BLaER1 (cell line): Measurements from ENCODE around the gene TEDC2.
"Not testable (repeated sequence)": the region's sequence is repeated elsewhere in the genome, so short reads cannot be mapped to it uniquely, and the experiment has no call there.

Experiments used
- H3K27ac ChIP-seq: shearing (Covaris generic); formaldehyde crosslinking; 2 replicates; pipeline ENCODE4 v1.8.1; 2022
- H3K27me3 ChIP-seq: shearing (Covaris generic); formaldehyde crosslinking; 2 replicates; pipeline ENCODE4 v1.8.1; 2022
- H3K36me3 ChIP-seq: shearing (Covaris generic); formaldehyde crosslinking; 2 replicates; pipeline ENCODE4 v1.8.1; 2022
- H3K4me1 ChIP-seq: shearing (Covaris generic); formaldehyde crosslinking; 2 replicates; pipeline ENCODE4 v1.8.1; 2022
- H3K4me2 ChIP-seq: shearing (Covaris generic); formaldehyde crosslinking; 2 replicates; pipeline ENCODE4 v1.8.1; 2022
- H3K4me3 ChIP-seq: shearing (Covaris generic); formaldehyde crosslinking; 2 replicates; pipeline ENCODE4 v1.8.1; 2022
- H3K9ac ChIP-seq: shearing (Covaris generic); formaldehyde crosslinking; 2 replicates; pipeline ENCODE4 v1.8.1; 2022
- H3K9me3 ChIP-seq: shearing (Covaris generic); formaldehyde crosslinking; 2 replicates; pipeline ENCODE4 v1.8.1; 2022
- H4K20me1 ChIP-seq: shearing (Covaris generic); formaldehyde crosslinking; 2 replicates; pipeline ENCODE4 v1.8.1; 2022
- Cebpa-rat ChIP-seq: shearing (Covaris generic); IDR thresholded peaks from 2 replicates; pipeline ENCODE4 v1.8.1; 2022

Gene TEDC2

GRCh38 chr16:2427526-2427925, 32.4 kb upstream of the TEDC2 start:
- Histone ChIP-seq H3K27ac (no peak overlapping the region), H3K4me3 (no peak overlapping the region), H3K9me3 (no peaks in the 10 kb centered on the region), H4K20me1 (peaks cover 29% of the 10 kb centered on the region), H3K27me3 (no peaks in the 10 kb centered on the region), H3K36me3 (peaks cover 17% of the 10 kb centered on the region), H3K9ac (no peak overlapping the region; the same call in 1 of the 2 replicates), H3K4me2 (peak overlapping the region; percentile 97), H3K4me1 (peaks cover 48% of the 10 kb centered on the region)
- TF ChIP-seq Cebpa-rat: no peak

DNA sequence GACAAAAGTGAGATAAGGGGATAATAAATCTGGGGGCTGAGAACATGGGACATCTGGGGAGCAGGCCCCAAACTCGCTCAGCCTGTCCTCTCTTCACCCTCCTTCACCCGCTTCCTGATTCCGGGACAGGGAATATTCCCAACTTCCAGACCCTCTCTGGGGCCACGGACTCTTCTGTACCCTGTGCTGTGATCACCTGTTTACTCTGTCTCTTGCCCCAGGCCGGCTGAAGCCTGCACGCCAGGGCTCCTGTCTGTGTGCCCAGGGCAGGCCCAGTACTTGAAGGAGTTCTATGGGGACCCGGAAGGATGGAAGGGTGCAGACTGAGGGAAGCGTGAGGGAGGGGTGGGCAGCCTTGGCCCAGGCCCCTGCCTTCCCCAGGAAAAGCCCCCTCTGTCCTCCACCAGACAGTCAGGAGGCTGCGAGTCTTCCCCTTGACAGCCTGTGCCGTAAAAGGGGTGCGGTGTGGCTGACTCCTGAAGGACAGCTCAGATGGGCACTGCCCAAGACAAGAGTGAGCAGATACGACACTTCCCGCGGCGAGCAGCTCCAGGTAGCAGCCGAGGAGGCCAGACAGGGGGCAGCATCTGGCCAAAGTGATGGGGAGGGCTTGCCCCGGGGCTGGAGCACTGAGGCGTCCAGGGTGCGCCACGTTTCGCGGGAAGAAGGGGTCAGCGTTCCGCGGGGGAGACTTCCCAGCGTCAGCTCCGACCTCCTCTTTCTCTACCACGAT, 31.7 kb upstream of the TEDC2 start:
- peak overlapping the region; percentile 84 for H3K27ac ChIP-seq
- peaks cover 24% of the 10 kb centered on the region for H3K36me3 ChIP-seq

DNA sequence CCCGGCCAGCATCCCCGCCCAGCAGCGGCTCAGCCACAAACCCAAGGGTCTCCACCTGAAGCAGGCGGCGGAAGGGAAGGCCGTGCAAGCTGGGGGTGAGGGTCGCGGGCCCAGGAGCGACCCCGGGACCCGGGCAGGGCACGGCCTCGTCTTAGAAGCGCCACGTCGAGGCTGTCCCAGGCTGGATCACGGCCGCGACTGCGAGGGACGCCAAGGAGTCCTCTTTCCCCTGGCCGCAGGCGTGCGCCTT, 31.2 kb upstream of the TEDC2 start:
- no peak for TF ChIP-seq Cebpa-rat
- Histone ChIP-seq H3K4me3 (peak overlapping the region; percentile 86), H4K20me1 (peaks cover 38% of the 10 kb centered on the region), H3K27ac (peak overlapping the region; percentile 84), H3K9me3 (no peaks in the 10 kb centered on the region), H3K4me1 (peaks cover 46% of the 10 kb centered on the region), H3K36me3 (peaks cover 29% of the 10 kb centered on the region), H3K27me3 (no peaks in the 10 kb centered on the region), H3K9ac (peak overlapping the region; percentile 83), H3K4me2 (peak overlapping the region; percentile 97)

More for the DNA sequence above, 31.7 kb upstream of the TEDC2 start:
- Histone ChIP-seq H3K9ac (peak overlapping the region; percentile 83), H3K9me3 (no peaks in the 10 kb centered on the region), H4K20me1 (peaks cover 36% of the 10 kb centered on the region), H3K4me3 (peak overlapping the region; percentile 86), H3K27me3 (no peaks in the 10 kb centered on the region), H3K4me1 (peaks cover 48% of the 10 kb centered on the region), H3K4me2 (peak overlapping the region; percentile 97)
- TF ChIP-seq Cebpa-rat: no peak

DNA sequence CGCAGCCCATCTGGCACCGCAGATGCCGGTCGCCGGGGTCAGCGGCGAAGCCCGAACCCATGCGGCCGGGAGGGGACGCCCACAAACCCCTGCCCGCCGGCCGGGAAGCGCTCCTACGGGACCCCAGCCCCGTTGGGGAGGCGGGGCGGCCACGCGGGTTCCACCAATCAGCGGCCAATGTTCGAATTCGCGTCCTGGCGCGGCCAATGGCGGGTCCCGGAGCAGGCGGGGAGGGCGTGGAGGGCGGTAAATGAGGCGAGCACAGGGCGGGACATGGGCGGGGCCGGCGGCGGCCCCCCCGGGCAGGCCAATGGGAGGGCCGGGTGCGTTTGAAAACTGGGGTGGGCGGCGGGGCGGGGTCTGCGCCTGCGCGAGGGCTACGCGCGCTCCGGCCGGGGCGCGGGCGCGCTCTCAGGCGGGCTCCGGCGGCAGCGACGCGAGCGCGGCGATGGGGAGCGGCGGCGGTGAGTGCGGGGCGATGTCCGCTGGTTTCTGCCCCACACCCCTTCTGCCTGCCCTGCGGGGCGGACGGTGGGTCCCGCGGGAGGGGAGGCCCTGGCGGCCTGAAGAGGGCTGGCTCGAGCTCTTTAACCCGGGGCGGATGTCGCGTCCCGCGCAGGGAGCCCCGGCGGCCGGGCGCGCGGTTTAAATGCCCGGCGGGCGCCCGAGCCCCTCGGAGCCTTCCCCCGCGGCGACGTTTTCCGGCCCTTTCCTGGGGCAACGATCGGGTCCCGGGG, 30.7 kb upstream of the TEDC2 start, which contains the start of gene CCNF:
Gene CCNF (plus strand): TSS at position 414 of the 737 bp plus-strand sequence. CDS start 35 bp downstream, at position 449.
- Histone ChIP-seq H3K36me3 (peaks cover 34% of the 10 kb centered on the region), H4K20me1 (peaks cover 41% of the 10 kb centered on the region), H3K9me3 (no peaks in the 10 kb centered on the region), H3K27ac (peak within 1 kb of the TSS; percentile 91), H3K9ac (peak within 1 kb of the TSS; percentile 89), H3K27me3 (no peaks in the 10 kb centered on the region), H3K4me3 (peak within 1 kb of the TSS; percentile 86), H3K4me1 (peaks cover 46% of the 10 kb centered on the region), H3K4me2 (peak within 1 kb of the TSS; percentile 98)
- no peak for TF ChIP-seq Cebpa-rat

GRCh38 chr16:2429771-2430663, 29.9 kb upstream of the TEDC2 start:
- H3K27me3 ChIP-seq: no peaks in the 10 kb centered on the region
- peak overlapping the region; percentile 98 for H3K4me2 ChIP-seq
- peaks cover 44% of the 10 kb centered on the region for H4K20me1 ChIP-seq
- no peak for TF ChIP-seq Cebpa-rat
- H3K4me3 ChIP-seq: peak overlapping the region; percentile 86
- H3K9ac ChIP-seq: peak overlapping the region; percentile 89
- peak overlapping the region; percentile 91 for H3K27ac ChIP-seq
- H3K36me3 ChIP-seq: peaks cover 42% of the 10 kb centered on the region
- no peaks in the 10 kb centered on the region for H3K9me3 ChIP-seq
- peaks cover 46% of the 10 kb centered on the region for H3K4me1 ChIP-seq

- Histone ChIP-seq H3K9ac (0 out of 2 replicates have a peak overlapping the region, but pooled peaks have one; percentile 20), H3K4me2 (peak overlapping the region; percentile 98), H3K4me3 (no peak overlapping the region), H3K27ac (no peak overlapping the region), H3K36me3 (peaks cover 65% of the 10 kb centered on the region), H3K27me3 (no peaks in the 10 kb centered on the region), H3K4me1 (peaks cover 63% of the 10 kb centered on the region), H3K9me3 (no peaks in the 10 kb centered on the region), H4K20me1 (peaks cover 60% of the 10 kb centered on the region)
- TF ChIP-seq Cebpa-rat: no peak
Observed at GRCh38 chr16:2432286-2432685, 27.6 kb upstream of the TEDC2 start.

DNA sequence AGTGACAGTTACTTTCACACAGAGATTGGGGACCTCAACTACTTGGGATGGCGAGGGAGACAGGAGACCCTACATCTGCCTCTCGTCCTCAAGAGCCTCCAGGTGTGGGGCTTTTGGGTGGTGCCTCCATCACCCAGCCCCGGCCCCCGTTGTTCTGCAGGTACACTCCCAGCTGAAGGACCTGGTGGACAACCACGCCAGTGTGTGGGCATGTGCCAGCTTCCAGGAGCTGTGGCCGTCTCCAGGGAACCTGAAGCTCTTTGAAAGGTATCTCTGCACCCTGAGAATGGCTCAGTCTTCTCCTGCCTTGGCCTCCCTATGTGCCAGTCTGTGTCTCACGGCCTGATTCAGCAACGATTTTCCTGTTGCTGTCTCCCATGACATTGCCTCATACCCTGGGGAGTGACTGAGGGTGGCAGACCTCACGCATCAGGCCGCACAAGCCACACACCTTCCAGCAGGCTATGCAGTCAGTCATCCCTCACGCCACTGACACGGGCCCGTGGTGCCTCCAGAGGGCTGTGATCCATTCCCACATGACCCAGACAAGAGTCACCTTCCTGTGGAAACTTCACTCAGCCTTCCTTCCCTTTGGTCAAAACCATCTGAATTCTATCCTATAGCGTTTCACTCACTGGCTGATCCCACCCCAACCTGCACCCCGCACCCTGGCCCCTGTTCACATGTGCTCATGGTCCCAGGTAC, 27.0 kb upstream of the TEDC2 start:
- Histone ChIP-seq H3K27me3 (no peaks in the 10 kb centered on the region), H4K20me1 (peaks cover 66% of the 10 kb centered on the region), H3K9ac (0 out of 2 replicates have a peak overlapping the region, but pooled peaks have one; percentile 20), H3K4me2 (peak overlapping the region; percentile 98), H3K36me3 (peaks cover 72% of the 10 kb centered on the region), H3K9me3 (no peaks in the 10 kb centered on the region), H3K4me3 (no peak overlapping the region), H3K27ac (no peak overlapping the region), H3K4me1 (peaks cover 67% of the 10 kb centered on the region)
- no peak for TF ChIP-seq Cebpa-rat

DNA sequence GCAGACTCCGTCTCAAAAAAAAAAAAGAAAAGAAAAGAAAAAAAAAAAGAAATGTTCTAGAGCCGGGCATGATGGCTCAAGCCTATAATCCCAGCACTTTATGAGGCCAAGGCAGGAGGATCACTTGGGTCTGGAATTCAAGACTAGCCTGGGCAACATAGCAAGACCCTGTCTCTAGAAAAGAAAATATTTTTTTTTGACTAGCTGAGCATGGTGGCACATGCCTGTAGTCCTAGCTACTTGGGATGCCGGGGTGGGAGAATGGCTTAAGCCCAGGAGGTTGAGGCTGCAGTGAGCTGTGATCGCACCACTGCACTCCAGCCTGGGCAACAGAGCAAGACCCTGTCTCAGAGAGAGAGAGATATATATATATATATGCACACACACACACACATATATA, 24.7 kb upstream of the TEDC2 start:
- not testable (repeated sequence) for H3K4me2 ChIP-seq, H3K27ac ChIP-seq, H3K27me3 ChIP-seq, H3K4me3 ChIP-seq, H3K9ac ChIP-seq, H3K9me3 ChIP-seq
- Histone ChIP-seq H3K36me3 (peaks cover 95% of the 10 kb centered on the region), H3K4me1 (peaks cover 68% of the 10 kb centered on the region), H4K20me1 (peaks cover 71% of the 10 kb centered on the region)

DNA sequence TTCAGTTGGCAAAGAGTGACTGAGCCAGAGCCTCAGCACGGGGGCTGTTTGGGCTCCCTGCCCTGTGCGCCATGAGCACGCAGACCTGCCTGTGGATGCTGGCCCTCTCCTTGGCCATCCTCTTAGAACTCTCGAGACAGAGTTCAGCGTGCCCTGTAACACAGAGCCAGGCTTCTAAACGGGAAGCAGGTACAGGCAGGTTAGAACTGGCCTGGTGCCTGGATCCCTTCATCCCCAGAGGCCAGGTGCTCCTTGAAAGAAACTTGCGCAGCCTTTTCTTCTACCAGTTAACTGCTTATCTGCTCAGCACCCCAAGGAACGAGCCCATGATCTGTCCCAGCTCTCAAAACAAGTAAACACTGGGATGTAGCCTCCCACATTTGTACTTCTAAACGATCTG, 23.8 kb upstream of the TEDC2 start:
- Histone ChIP-seq H3K36me3 (peaks cover 100% of the 10 kb centered on the region), H3K4me1 (peaks cover 63% of the 10 kb centered on the region)

More for the DNA sequence above, 23.8 kb upstream of the TEDC2 start:
- H3K9me3 ChIP-seq: no peaks in the 10 kb centered on the region
- H4K20me1 ChIP-seq: peaks cover 68% of the 10 kb centered on the region
- H3K4me2 ChIP-seq: no peak overlapping the region
- no peak overlapping the region for H3K27ac ChIP-seq
- no peak overlapping the region for H3K4me3 ChIP-seq
- H3K27me3 ChIP-seq: no peaks in the 10 kb centered on the region
- H3K9ac ChIP-seq: 0 out of 2 replicates have a peak overlapping the region, but pooled peaks have one; percentile 35
- TF ChIP-seq Cebpa-rat: no peak
